HepG2 (cell line): Measurements from ENCODE around the gene NUTF2. TPM values are rescaled to one million over a fixed set of nuclear protein-coding genes. Genes with fewer than 3 reads are reported as not detected.

Source experiments
- BRF2 ChIP-seq: sonication (generic); formaldehyde crosslinking; IDR thresholded peaks from 2 replicates; pipeline ENCODE4 v1.8.1; 2022; ENCODE audit warnings: mild to moderate bottlenecking, missing genetic modification reagents
- CEBPZ ChIP-seq: IDR thresholded peaks from 2 replicates; pipeline ENCODE4 v1.6.1; 2012; ENCODE audit warnings: low read length, improper control_type of control experiment
- HNRNPUL1 ChIP-seq: fragments of 200-400 bp; formaldehyde crosslinking; IDR thresholded peaks from 2 replicates; pipeline ENCODE4 v1.6.1; 2017; ENCODE audit warnings: low read depth, mild to moderate bottlenecking, low read length, moderate library complexity
- KLF15 ChIP-seq: sonication (generic); formaldehyde crosslinking; IDR thresholded peaks from 2 replicates; pipeline ENCODE4 v1.8.1; 2023; ENCODE audit warnings: borderline replicate concordance, mild to moderate bottlenecking, inconsistent platforms, missing genetic modification reagents, mixed read lengths
- MLLT10 ChIP-seq: sonication (generic); formaldehyde crosslinking; IDR thresholded peaks from 2 replicates; pipeline ENCODE4 v1.4.0; 2020; ENCODE audit warnings: missing genetic modification reagents
- NR2F6 ChIP-seq, 2 experiments: IDR thresholded peaks; 2 replicates each; pipeline ENCODE4 v1.6.1; 2016; ENCODE audit warnings: antibody characterized with exemption in 1 of 2, mild to moderate bottlenecking in 1 of 2
- POLR2A ChIP-seq, 2 experiments: IDR thresholded peaks; 2 replicates each; pipeline ENCODE4 v1.6.1; 2011; ENCODE audit warnings: low read depth in 2 of 2, low read length in 2 of 2, mild to moderate bottlenecking in 1 of 2, moderate library complexity in 1 of 2; ENCODE audit not compliant: insufficient read depth in 1 of 2
- SRSF4 ChIP-seq: fragments of 200-400 bp; formaldehyde crosslinking; IDR thresholded peaks from one replicate; pipeline ENCODE4 v1.6.1; 2018; ENCODE audit warnings: mild to moderate bottlenecking, low read depth, low read length, moderate library complexity; ENCODE audit not compliant: poor library complexity, severe bottlenecking
- ZFP1 ChIP-seq: IDR thresholded peaks from 2 replicates; pipeline ENCODE4 v1.6.1; 2016
- ZNF577 ChIP-seq: sonication (generic); formaldehyde crosslinking; IDR thresholded peaks from 2 replicates; pipeline ENCODE4 v1.4.0; 2020; ENCODE audit warnings: mild to moderate bottlenecking, low read depth, missing genetic modification reagents, borderline replicate concordance
- polyA plus RNA-seq, 8 experiments: library from polyadenylated mRNA; depleted of rRNA in 3 of 8; stranded (reverse) in 7 of 8; unstranded in 1 of 8; fragments of >200 nt; fragmentation: Illumina TruSeq in 4 of 8; extraction: Trizol in 4 of 8; gene quantifications; 2 replicates each; pipeline versions ENCODE4 v1.2.1 to v1.2.3, GENCODE V29; 2011 to 2016; ENCODE audit warnings: low read depth in 4 of 8, missing spikeins in 1 of 8, mixed read lengths in 1 of 8; ENCODE audit not compliant: insufficient read depth in 1 of 8
- total RNA-seq, 5 experiments: library from RNA; depleted of rRNA; stranded (reverse); fragments of >200 nt; fragmentation: Illumina TruSeq; extraction: Trizol; gene quantifications; 2 replicates each; pipeline ENCODE4 v1.2.3, GENCODE V29; 2016; ENCODE audit warnings: low read depth in 1 of 5
- TF ChIP-seq, protein P1 (sequence below): sonication (generic); formaldehyde crosslinking; IDR thresholded peaks from 2 replicates; pipeline ENCODE4 v1.5.0; 2020; ENCODE audit warnings: mild to moderate bottlenecking, missing genetic modification reagents, borderline replicate concordance
- TF ChIP-seq, protein P2 (sequence below): sonication (generic); formaldehyde crosslinking; IDR thresholded peaks from 2 replicates; pipeline ENCODE4 v1.9.0; 2021; ENCODE audit warnings: missing genetic modification reagents, borderline replicate concordance

NUTF2 gene
- total and polyA plus RNA-seq, 2 of the 13 experiments (the other 11 are each of a cell fraction or from before 2014, with no cell fraction given) = 168 to 214 TPM

- peak; percentile 67; the same call in 1 of the 2 replicates for TF ChIP-seq BRF2 (CRISPR knock-in tag)
- TF ChIP-seq SRSF4 = peak; percentile 55
- TF ChIP-seq CEBPZ = no peak
- TF ChIP-seq, protein P1, sequence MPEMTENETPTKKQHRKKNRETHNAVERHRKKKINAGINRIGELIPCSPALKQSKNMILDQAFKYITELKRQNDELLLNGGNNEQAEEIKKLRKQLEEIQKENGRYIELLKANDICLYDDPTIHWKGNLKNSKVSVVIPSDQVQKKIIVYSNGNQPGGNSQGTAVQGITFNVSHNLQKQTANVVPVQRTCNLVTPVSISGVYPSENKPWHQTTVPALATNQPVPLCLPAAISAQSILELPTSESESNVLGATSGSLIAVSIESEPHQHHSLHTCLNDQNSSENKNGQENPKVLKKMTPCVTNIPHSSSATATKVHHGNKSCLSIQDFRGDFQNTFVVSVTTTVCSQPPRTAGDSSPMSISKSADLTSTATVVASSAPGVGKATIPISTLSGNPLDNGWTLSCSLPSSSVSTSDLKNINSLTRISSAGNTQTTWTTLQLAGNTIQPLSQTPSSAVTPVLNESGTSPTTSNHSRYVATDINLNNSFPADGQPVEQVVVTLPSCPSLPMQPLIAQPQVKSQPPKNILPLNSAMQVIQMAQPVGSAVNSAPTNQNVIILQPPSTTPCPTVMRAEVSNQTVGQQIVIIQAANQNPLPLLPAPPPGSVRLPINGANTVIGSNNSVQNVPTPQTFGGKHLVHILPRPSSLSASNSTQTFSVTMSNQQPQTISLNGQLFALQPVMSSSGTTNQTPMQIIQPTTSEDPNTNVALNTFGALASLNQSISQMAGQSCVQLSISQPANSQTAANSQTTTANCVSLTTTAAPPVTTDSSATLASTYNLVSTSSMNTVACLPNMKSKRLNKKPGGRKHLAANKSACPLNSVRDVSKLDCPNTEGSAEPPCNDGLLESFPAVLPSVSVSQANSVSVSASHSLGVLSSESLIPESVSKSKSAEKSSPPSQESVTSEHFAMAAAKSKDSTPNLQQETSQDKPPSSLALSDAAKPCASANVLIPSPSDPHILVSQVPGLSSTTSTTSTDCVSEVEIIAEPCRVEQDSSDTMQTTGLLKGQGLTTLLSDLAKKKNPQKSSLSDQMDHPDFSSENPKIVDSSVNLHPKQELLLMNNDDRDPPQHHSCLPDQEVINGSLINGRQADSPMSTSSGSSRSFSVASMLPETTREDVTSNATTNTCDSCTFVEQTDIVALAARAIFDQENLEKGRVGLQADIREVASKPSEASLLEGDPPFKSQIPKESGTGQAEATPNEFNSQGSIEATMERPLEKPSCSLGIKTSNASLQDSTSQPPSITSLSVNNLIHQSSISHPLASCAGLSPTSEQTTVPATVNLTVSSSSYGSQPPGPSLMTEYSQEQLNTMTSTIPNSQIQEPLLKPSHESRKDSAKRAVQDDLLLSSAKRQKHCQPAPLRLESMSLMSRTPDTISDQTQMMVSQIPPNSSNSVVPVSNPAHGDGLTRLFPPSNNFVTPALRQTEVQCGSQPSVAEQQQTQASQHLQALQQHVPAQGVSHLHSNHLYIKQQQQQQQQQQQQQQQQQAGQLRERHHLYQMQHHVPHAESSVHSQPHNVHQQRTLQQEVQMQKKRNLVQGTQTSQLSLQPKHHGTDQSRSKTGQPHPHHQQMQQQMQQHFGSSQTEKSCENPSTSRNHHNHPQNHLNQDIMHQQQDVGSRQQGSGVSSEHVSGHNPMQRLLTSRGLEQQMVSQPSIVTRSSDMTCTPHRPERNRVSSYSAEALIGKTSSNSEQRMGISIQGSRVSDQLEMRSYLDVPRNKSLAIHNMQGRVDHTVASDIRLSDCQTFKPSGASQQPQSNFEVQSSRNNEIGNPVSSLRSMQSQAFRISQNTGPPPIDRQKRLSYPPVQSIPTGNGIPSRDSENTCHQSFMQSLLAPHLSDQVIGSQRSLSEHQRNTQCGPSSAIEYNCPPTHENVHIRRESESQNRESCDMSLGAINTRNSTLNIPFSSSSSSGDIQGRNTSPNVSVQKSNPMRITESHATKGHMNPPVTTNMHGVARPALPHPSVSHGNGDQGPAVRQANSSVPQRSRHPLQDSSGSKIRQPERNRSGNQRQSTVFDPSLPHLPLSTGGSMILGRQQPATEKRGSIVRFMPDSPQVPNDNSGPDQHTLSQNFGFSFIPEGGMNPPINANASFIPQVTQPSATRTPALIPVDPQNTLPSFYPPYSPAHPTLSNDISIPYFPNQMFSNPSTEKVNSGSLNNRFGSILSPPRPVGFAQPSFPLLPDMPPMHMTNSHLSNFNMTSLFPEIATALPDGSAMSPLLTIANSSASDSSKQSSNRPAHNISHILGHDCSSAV = no peak
- TF ChIP-seq ZFP1 (CRISPR knock-in tag) = peak; percentile 86; the same call in 1 of the 2 replicates
- TF ChIP-seq KLF15 (CRISPR knock-in tag) = peak; percentile 71; the same call in 1 of the 2 replicates
- no peak; the same call in 1 of the 2 replicates for TF ChIP-seq NR2F6 (IDR thresholded peaks at IDR 0.05)
- peak; percentile 81 for TF ChIP-seq NR2F6 (CRISPR knock-in tag; IDR thresholded peaks at IDR 0.05)
- TF ChIP-seq MLLT10 = no peak
- TF ChIP-seq, protein P2, sequence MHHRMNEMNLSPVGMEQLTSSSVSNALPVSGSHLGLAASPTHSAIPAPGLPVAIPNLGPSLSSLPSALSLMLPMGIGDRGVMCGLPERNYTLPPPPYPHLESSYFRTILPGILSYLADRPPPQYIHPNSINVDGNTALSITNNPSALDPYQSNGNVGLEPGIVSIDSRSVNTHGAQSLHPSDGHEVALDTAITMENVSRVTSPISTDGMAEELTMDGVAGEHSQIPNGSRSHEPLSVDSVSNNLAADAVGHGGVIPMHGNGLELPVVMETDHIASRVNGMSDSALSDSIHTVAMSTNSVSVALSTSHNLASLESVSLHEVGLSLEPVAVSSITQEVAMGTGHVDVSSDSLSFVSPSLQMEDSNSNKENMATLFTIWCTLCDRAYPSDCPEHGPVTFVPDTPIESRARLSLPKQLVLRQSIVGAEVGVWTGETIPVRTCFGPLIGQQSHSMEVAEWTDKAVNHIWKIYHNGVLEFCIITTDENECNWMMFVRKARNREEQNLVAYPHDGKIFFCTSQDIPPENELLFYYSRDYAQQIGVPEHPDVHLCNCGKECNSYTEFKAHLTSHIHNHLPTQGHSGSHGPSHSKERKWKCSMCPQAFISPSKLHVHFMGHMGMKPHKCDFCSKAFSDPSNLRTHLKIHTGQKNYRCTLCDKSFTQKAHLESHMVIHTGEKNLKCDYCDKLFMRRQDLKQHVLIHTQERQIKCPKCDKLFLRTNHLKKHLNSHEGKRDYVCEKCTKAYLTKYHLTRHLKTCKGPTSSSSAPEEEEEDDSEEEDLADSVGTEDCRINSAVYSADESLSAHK (CRISPR knock-in tag) = 0 out of 2 replicates have a peak, but pooled peaks have one; percentile 58
- no peak for TF ChIP-seq HNRNPUL1
- no peak for TF ChIP-seq ZNF577 (CRISPR knock-in tag)
- TF ChIP-seq POLR2A (IDR thresholded peaks at IDR 0.05; ENCODE audit: insufficient read depth in 1 of 2, low read depth in 2 of 2, low read length in 2 of 2) = peak; percentile 68 to 87
Measured at GRCh38 chr16:67872631-67873434, 26.1 kb downstream of the NUTF2 start, which contains the start of gene EDC4 (continued).
